Omental fat pad (tissue), 4 donors: Measurements from ENCODE around the gene RB1. TPM values are rescaled to one million over a fixed set of nuclear protein-coding genes. Genes with fewer than 3 reads are reported as not detected.
"Not testable (repeated sequence)": the region's sequence is repeated elsewhere in the genome, so short reads cannot be mapped to it uniquely, and the experiment has no call there.

ENCODE experiments used
- ATAC-seq: fragments of 150-250 bp; one replicate; pipeline ENCODE4 v1.9.1; 2016; ENCODE audit warnings: mild to moderate bottlenecking, moderate library complexity; ENCODE audit not compliant: low FRiP score
- DNase-seq: peaks from one replicate; pipeline ENCODE4 v3.0.0-alpha.2; 2019; ENCODE audit warnings: low spot score
- total RNA-seq, 4 donors: library from RNA; depleted of rRNA; stranded (reverse); fragments of >200 nt; gene quantifications; one replicate each; pipeline ENCODE4 v1.1.0, GENCODE V29; 2016
- TF ChIP-seq, protein P1 (sequence below), 3 donors: fragments of 450-650 bp; IDR thresholded peaks; one replicate each; pipeline ENCODE4 v1.5.1; 2016 to 2017; ENCODE audit warnings: antibody characterized with exemption in 3 of 3, mild to moderate bottlenecking in 3 of 3, moderate library complexity in 2 of 3

Gene RB1
- total RNA-seq, 4 donors from 2014 or later: 26.5 to 42.6 (median 37.5) TPM

GRCh38 chr13:48320399-48320790, 16.8 kb downstream of the RB1 start:
- ATAC-seq: no peak
- TF ChIP-seq, protein P1, sequence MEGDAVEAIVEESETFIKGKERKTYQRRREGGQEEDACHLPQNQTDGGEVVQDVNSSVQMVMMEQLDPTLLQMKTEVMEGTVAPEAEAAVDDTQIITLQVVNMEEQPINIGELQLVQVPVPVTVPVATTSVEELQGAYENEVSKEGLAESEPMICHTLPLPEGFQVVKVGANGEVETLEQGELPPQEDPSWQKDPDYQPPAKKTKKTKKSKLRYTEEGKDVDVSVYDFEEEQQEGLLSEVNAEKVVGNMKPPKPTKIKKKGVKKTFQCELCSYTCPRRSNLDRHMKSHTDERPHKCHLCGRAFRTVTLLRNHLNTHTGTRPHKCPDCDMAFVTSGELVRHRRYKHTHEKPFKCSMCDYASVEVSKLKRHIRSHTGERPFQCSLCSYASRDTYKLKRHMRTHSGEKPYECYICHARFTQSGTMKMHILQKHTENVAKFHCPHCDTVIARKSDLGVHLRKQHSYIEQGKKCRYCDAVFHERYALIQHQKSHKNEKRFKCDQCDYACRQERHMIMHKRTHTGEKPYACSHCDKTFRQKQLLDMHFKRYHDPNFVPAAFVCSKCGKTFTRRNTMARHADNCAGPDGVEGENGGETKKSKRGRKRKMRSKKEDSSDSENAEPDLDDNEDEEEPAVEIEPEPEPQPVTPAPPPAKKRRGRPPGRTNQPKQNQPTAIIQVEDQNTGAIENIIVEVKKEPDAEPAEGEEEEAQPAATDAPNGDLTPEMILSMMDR (IDR thresholded peaks at IDR 0.05): no peak
- DNase-seq: no peak

DNA sequence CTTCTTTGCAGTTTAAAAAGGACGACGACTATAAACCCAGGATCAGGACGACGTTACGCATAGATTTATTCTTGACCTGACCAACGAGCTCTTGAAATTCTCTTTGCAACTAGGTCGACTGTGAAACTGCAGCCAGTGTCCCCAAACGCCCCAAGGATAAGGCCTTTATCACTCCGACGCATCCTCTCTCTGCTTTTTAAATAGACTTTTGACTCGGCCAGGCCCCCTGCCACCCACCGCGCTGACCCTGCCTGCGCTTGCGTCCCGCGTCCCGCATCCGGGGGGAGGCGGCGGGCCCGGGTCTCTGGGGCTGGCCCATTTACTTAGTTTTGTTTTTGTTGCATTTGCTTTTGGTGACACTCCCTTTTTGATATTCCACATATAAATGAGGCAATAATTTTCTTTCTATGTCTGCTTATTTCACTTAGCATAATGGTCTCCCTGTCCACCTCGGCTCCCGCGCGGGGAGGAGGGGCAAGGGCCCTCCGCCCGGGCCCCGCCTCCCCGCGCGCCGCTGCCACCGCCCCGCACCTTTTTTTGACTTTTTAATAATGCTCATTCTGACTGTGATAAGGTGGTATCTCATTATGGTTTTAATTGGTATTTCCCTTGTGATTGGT, 17.4 kb downstream of the RB1 start:
- TF ChIP-seq, protein P1 (IDR thresholded peaks at IDR 0.05): no peak
- ATAC-seq: no peak

DNA sequence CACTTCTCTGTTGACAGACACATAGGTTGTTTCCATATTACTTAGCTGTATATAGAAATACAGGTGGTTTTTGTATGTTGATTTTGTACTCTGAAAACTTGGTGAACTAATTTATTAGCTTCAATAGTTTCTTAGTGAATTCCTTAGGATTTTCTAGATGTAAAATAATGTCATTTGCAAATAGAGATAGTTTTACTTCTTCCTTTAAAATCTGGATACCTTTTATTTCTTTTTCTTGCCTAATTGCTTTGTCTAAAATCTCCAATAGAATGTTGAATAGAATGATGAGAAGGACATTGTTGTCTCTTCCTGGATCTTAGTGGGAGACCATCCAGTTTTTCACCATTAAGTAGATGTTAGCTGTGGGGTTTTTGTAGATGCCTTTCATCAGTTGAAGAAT, 18.7 kb downstream of the RB1 start:
- ATAC-seq: no peak

More for the DNA sequence above, 17.4 kb downstream of the RB1 start:
- no peak for DNase-seq

DNA sequence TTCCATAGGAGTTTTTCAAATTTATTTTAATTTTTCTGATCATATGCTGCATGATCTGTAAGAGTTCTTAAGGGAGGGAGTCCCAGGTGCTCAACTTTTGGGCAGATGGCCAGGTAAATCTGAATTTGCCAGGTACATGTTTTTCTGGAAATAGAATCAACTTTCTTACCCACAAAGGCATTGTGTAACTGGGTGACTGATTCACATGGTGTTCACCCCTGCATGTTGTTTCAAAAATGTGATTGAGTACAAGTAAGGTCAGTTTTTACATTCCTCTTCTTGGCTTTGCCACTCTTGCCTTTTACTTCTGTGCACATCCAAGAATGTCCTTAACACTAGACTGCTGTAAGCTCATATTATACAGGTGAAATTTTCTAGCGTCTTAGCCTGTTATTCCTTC, 30.4 kb downstream of the RB1 start:
- ATAC-seq: peak; percentile 59
- TF ChIP-seq, protein P1 (IDR thresholded peaks at IDR 0.05): no peak
- no peak for DNase-seq

More for the DNA sequence above, 18.7 kb downstream of the RB1 start:
- TF ChIP-seq, protein P1 (IDR thresholded peaks at IDR 0.05): no peak
- no peak for DNase-seq

GRCh38 chr13:48334534-48335127, 31.1 kb downstream of the RB1 start:
- ATAC-seq: no peak
- TF ChIP-seq, protein P1 (IDR thresholded peaks at IDR 0.05): no peak
- DNase-seq: no peak

DNA sequence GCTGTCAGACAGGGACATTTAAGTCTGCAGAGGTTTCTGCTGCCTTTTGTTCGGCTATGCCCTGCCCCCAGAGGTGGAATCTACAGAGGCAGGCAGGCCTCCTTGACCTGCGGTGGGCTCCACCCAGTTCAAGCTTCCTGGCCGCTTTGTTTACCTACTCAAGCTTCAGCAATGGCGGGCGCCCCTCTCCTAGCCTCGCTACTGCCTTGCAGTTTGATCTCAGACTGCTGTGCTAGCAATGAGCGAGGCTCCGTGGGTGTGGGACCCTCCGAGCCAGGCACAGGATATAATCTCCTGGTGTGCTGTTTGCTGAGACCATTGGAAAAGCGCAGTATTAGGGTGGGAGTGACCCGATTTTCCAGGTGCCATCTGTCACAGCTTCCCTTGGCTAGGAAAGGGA, 35.6 kb downstream of the RB1 start:
- not testable (repeated sequence) for ATAC-seq, DNase-seq

DNA sequence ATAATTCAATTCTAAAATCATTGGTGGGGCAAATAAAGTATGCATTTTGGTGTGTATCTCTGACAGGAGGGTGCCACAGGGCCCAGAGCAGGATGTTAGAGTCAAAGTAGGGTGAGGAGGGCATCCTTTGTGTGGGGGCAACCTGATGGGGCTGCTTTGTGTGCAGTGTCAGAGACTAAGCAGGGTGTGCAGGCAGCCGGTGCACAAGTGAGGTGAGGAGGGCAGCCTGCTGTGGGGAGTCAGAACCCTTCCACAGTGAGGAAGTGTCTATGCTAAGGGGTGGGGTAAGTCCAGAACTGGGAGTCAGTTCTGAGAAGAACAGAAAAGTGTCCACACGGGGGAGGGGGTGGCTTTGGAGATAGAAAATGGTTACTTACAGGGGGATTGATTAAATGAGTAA, 40.7 kb downstream of the RB1 start:
- TF ChIP-seq, protein P1 (IDR thresholded peaks at IDR 0.05): no peak
- no peak for ATAC-seq

More for the DNA sequence above, 40.7 kb downstream of the RB1 start:
- no peak for DNase-seq
